MCF 10A (cell line): Measurements from ENCODE around the gene CLEC2B. TPM values are rescaled to one million over a fixed set of nuclear protein-coding genes. Genes with fewer than 3 reads are reported as not detected.

Experiments used
- BruUV-seq: library from RNA; stranded (reverse); fragments of 400-500 nt; replicated peaks from 2 replicates; lab custom pipeline; 2021; lab: Mats Ljungman, UMichigan
- CTCF ChIA-PET: fragments of 300-600 bp; sonication (Branson Sonifier 250); formaldehyde crosslinking; extraction: SDS; loops from one replicate; lab custom pipeline; 2021; ENCODE audit warnings: antibody characterized with exemption, inconsistent platforms; lab: Yijun Ruan, JAX
- POLR2A ChIA-PET: fragments of 300-600, 350-650 bp; sonication (Branson Sonifier 250); formaldehyde crosslinking; extraction: SDS; loops from one replicate; lab custom pipeline; 2020; ENCODE audit warnings: antibody characterized with exemption, inconsistent platforms; lab: Yijun Ruan, JAX
- DNase-seq: peaks from one replicate; pipeline ENCODE4 v3.0.0-alpha.2; 2018; ENCODE audit not compliant: unreplicated experiment
- H3K27ac Mint-ChIP-seq: one replicate; pipeline ENCODE4 v1.8.0; 2022; ENCODE audit warnings: mild to moderate bottlenecking, low read depth, mixed read lengths; ENCODE audit not compliant: unreplicated experiment
- H3K27me3 Mint-ChIP-seq: one replicate; pipeline ENCODE4 v1.8.0; 2022; ENCODE audit warnings: mixed read lengths; ENCODE audit not compliant: insufficient read depth, unreplicated experiment
- H3K36me3 Mint-ChIP-seq: one replicate; pipeline ENCODE4 v1.8.0; 2022; ENCODE audit warnings: mild to moderate bottlenecking, moderate library complexity, mixed read lengths; ENCODE audit not compliant: insufficient read depth, unreplicated experiment
- H3K4me1 Mint-ChIP-seq: one replicate; pipeline ENCODE4 v1.8.0; 2022; ENCODE audit warnings: mixed read lengths; ENCODE audit not compliant: insufficient read depth, unreplicated experiment
- H3K4me3 Mint-ChIP-seq: one replicate; pipeline ENCODE4 v1.8.0; 2022; ENCODE audit warnings: mild to moderate bottlenecking, moderate library complexity, mixed read lengths; ENCODE audit not compliant: unreplicated experiment
- H3K9me3 Mint-ChIP-seq: one replicate; pipeline ENCODE4 v1.8.0; 2022; ENCODE audit warnings: mixed read lengths; ENCODE audit not compliant: unreplicated experiment
- CTCF ChIP-seq: fragments of 200-600 bp; IDR thresholded peaks from one replicate; pipeline ENCODE4 v1.8.0; 2022; ENCODE audit warnings: antibody characterized with exemption, mild to moderate bottlenecking; ENCODE audit not compliant: unreplicated experiment
- intact Hi-C: fragments of 100-400 bp; cut with micrococcal nuclease; formaldehyde crosslinking; loops from 2 replicates; pipeline ENCODE4 v1.14.1; 2022
- total RNA-seq: library from RNA; stranded (reverse); gene quantifications from 2 replicates; pipeline ENCODE4 v1.2.3, GENCODE V29; 2022

Gene CLEC2B
- total RNA-seq, 1 experiment from 2014 or later, result 2.2 TPM

- H3K36me3 Mint-ChIP-seq, result no peaks in the 10 kb centered on the region
- ChIA-PET CTCF (interaction anchor here (0.9 to 1.3 kb wide), 3 partner anchors 13 to 152 kb away, joined by 3 to 5 read pairs (median 4); no protein-coding TSS in a partner anchor), POLR2A (no interaction called here)
- H3K9me3 Mint-ChIP-seq, result peaks cover 9% of the 10 kb centered on the region
- TF ChIP-seq CTCF, result no peak
- DNase-seq, result peak; percentile 15
- no peak overlapping the region for H3K4me3 Mint-ChIP-seq
- intact Hi-C loops, result no loop called here
- H3K4me1 Mint-ChIP-seq, result no peaks in the 10 kb centered on the region
- peak overlapping the region; percentile 51 for H3K27ac Mint-ChIP-seq
- no TSS peak for BruUV-seq
- H3K27me3 Mint-ChIP-seq, result no peaks in the 10 kb centered on the region
Observed at GRCh38 chr12:9902539-9903228, 33.5 kb upstream of the CLEC2B start.

GRCh38 chr12:9900930-9901329, 31.8 kb upstream of the CLEC2B start:
- H3K27me3 Mint-ChIP-seq, result no peaks in the 10 kb centered on the region
- no peak overlapping the region for H3K4me3 Mint-ChIP-seq
- peaks cover 9% of the 10 kb centered on the region for H3K9me3 Mint-ChIP-seq
- intact Hi-C loops, result no loop called here
- no peaks in the 10 kb centered on the region for H3K36me3 Mint-ChIP-seq
- no peaks in the 10 kb centered on the region for H3K4me1 Mint-ChIP-seq
- DNase-seq, result no peak
- ChIA-PET CTCF (interaction anchor here (0.7 to 1.7 kb wide), 2 partner anchors 150 to 984 kb away, joined by 3 to 4 read pairs; no protein-coding TSS in a partner anchor), POLR2A (interaction anchor here (1.3 kb wide), 1 partner anchor 18 kb away, joined by 3 read pairs; no protein-coding TSS in a partner anchor)
- BruUV-seq, result no TSS peak
- TF ChIP-seq CTCF, result no peak
- no peak overlapping the region for H3K27ac Mint-ChIP-seq

- no peak overlapping the region for H3K27ac Mint-ChIP-seq
- H3K4me1 Mint-ChIP-seq, result no peaks in the 10 kb centered on the region
- POLR2A ChIA-PET, result interaction anchor here (0.9 kb wide), 1 partner anchor 16 kb away, joined by 3 read pairs; no protein-coding TSS in a partner anchor
- no peaks in the 10 kb centered on the region for H3K27me3 Mint-ChIP-seq
- H3K4me3 Mint-ChIP-seq, result no peak overlapping the region
- intact Hi-C loops, result no loop called here
- no peaks in the 10 kb centered on the region for H3K36me3 Mint-ChIP-seq
- TF ChIP-seq CTCF, result no peak
- BruUV-seq, result no TSS peak
- H3K9me3 Mint-ChIP-seq, result peaks cover 9% of the 10 kb centered on the region
- DNase-seq, result no peak
- CTCF ChIA-PET, result no interaction called here
Observed at GRCh38 chr12:9899209-9899608, 30.1 kb upstream of the CLEC2B start.

- CTCF ChIA-PET, result interaction anchor here (0.7 kb wide), 2 partner anchors 159 to 544 kb away, joined by 3 read pairs; no protein-coding TSS in a partner anchor
Observed at GRCh38 chr12:9897535-9897934, 28.4 kb upstream of the CLEC2B start.

More at GRCh38 chr12:9897535-9897934, 28.4 kb upstream of the CLEC2B start:
- Mint-ChIP-seq H3K27ac (no peak overlapping the region), H3K4me3 (no peak overlapping the region), H3K4me1 (no peaks in the 10 kb centered on the region), H3K27me3 (no peaks in the 10 kb centered on the region), H3K36me3 (no peaks in the 10 kb centered on the region), H3K9me3 (peaks cover 2% of the 10 kb centered on the region)
- no TSS peak for BruUV-seq
- no peak for DNase-seq
- intact Hi-C loops, result no loop called here
- TF ChIP-seq CTCF, result no peak
- POLR2A ChIA-PET, result interaction anchor here (0.7 kb wide), 1 partner anchor 130 kb away, joined by 3 read pairs; no protein-coding TSS in a partner anchor
